ENCODE data around the gene IL17RD. TPM values are rescaled to one million over a fixed set of nuclear protein-coding genes. Genes with fewer than 3 reads are reported as not detected.
"Not testable (repeated sequence)": the region's sequence is repeated elsewhere in the genome, so short reads cannot be mapped to it uniquely, and the experiment has no call there.

The IL17RD gene
- total RNA-seq, 4 donors from 2014 or later: 2.9 to 5.9 (median 5.4) TPM

DNA sequence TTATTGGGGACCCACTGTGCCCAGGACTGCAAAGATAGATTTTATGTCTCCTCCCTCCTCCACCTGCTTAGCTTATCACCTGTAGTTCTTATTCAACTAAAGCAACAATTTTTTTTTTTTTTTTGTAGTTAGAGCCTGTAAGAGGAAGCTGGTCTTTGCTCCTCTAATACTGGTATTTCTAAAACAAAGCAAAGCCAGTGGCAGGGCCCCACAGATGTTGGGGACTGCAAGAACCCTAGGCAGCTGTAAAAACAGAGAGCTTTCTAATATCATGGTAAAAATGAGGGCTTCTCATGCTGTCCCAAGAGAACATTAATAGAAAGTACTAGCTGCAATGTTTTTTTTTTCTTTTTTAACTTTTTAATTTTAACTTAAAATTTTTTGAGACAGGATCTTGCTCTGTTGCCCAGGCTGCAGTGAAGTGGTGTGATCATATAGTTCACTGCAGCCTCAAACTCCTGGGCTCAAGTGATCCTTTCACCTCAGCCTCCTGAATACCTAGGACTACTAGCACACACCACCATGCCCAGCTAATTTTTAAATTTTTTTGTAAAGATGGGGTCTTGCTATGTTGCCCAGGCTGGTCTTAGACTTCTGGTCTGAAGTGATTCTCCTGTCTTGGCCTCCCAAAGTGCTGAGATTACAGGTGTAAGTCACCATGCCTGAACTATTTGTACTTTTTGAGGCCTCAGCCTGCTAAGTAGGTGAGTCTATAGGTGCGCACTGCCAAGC lies 77.6 kb downstream of the IL17RD start:
- no peak overlapping the region for H3K4me3 ChIP-seq (ENCODE audit: low read depth, poor library complexity, severe bottlenecking)
- DNase-seq (ENCODE audit: low spot score in 2 of 2): no peak
- 100% methylated on average over 1 of the region's 1 CpG for WGBS, 2 donors
- intact Hi-C loops (cut with DNase I; ENCODE audit: low total_unique reads): no loop called here
- TF ChIP-seq, protein P1, sequence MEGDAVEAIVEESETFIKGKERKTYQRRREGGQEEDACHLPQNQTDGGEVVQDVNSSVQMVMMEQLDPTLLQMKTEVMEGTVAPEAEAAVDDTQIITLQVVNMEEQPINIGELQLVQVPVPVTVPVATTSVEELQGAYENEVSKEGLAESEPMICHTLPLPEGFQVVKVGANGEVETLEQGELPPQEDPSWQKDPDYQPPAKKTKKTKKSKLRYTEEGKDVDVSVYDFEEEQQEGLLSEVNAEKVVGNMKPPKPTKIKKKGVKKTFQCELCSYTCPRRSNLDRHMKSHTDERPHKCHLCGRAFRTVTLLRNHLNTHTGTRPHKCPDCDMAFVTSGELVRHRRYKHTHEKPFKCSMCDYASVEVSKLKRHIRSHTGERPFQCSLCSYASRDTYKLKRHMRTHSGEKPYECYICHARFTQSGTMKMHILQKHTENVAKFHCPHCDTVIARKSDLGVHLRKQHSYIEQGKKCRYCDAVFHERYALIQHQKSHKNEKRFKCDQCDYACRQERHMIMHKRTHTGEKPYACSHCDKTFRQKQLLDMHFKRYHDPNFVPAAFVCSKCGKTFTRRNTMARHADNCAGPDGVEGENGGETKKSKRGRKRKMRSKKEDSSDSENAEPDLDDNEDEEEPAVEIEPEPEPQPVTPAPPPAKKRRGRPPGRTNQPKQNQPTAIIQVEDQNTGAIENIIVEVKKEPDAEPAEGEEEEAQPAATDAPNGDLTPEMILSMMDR (IDR thresholded peaks at IDR 0.05): no peak
- no peak for TF ChIP-seq POLR2A (IDR thresholded peaks at IDR 0.05)

DNA sequence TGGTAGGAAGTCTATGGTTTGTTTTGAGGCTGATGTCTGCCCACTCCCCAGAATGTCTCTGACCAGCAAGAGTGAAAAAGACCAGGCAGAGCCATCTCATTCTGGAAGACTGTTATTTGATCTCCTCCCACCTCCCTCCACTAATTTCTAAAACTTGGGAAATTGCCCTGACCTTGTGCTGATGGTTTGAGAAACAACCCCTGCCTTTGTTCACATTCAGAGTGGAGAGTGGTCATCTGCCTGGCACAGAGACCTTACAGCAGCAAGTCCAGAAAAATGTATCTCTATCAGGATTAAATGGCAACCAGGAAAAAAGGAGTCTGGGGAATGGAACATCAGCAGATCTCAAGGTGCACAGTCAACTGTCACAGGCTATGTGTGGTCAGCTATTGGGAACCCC lies 79.0 kb downstream of the IL17RD start:
- no peak for TF ChIP-seq POLR2A (IDR thresholded peaks at IDR 0.05)
- TF ChIP-seq, protein P1 (IDR thresholded peaks at IDR 0.05): no peak
- DNase-seq (ENCODE audit: low spot score in 2 of 2): no peak
- H3K4me3 ChIP-seq (ENCODE audit: low read depth, poor library complexity, severe bottlenecking): no peak overlapping the region
- intact Hi-C loops (cut with DNase I; ENCODE audit: low total_unique reads): no loop called here

GRCh38 chr3:57085211-57085610 lies 79.9 kb downstream of the IL17RD start:
- no peak overlapping the region for H3K4me3 ChIP-seq (ENCODE audit: low read depth, poor library complexity, severe bottlenecking)
- no peak for DNase-seq (ENCODE audit: low spot score in 2 of 2)
- TF ChIP-seq POLR2A (IDR thresholded peaks at IDR 0.05): no peak
- TF ChIP-seq, protein P1 (IDR thresholded peaks at IDR 0.05): no peak
- intact Hi-C loops (cut with DNase I; ENCODE audit: low total_unique reads): no loop called here
- 88 to 90% methylated on average over 4 of the region's 4 CpGs for WGBS, 2 donors

DNA sequence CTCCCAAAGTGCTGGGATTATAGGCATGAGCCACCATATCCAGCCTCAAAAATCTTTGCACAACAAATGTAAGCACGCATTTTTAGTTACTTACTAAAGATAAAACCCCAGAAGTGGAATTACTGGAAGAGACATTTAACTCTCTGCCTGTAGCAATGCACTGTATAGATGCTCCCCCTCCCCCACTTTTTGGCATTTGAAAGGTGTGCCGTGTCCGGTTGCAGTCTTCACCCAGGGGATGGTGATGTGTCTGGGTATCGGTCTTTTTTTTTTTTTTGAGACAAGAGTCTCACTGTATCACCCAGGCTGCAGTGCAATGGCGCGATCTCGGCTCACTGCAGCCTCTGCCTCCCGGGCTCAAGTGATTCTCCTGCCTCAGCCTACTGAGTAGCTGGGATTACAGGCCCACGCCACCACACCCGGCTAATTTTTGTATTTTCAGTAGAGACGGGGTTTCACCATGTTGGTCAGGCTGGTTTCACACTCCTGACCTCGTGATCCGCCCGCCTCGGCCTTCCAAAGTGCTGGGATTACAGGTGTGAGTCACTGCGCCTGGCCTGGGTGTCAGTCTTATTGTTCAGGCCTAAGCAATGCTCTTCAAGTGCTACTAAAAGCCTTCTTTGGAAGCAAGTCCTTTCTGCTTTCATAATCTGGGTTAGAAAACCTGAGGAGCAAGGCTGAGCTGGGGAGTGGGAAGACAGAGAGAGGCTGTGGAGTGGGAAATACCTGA lies 81.7 kb downstream of the IL17RD start:
- intact Hi-C loops (cut with DNase I; ENCODE audit: low total_unique reads): loop anchor here (2.0 kb wide), 1 partner anchor 91 kb away; no protein-coding TSS in a partner anchor
- not testable (repeated sequence) for H3K4me3 ChIP-seq (ENCODE audit: low read depth, poor library complexity, severe bottlenecking); DNase-seq (ENCODE audit: low spot score in 2 of 2)
- 92 to 95% methylated on average over 16 of the region's 16 CpGs for whole genome bisulfite sequencing, 2 donors

DNA sequence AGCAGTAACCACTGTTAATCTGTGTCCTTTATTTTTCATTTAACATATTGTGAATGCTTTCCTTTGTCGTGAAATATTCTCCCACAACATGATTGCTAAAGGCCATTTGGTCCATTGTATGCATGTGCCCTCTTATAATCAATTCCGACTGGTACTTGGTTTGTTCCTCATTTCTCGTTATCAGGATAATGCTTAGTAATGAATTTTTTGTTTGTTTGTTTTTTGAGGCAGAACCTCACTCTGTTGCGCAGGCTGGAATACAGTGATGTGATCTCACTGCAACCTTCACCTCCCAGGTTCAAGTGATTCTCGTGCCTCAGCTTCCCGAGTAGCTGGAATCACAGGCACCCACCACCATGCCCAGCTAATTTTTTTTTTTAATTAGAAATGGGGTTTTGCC lies 82.7 kb downstream of the IL17RD start:
- no peak for DNase-seq (ENCODE audit: low spot score in 2 of 2)
- TF ChIP-seq, protein P1 (IDR thresholded peaks at IDR 0.05): no peak
- TF ChIP-seq POLR2A (IDR thresholded peaks at IDR 0.05): no peak
- WGBS, 2 donors: 93 to 94% methylated on average over 6 of the region's 6 CpGs
- H3K4me3 ChIP-seq (ENCODE audit: low read depth, poor library complexity, severe bottlenecking): no peak overlapping the region
- intact Hi-C loops (cut with DNase I; ENCODE audit: low total_unique reads): loop anchor here (2.0 kb wide), 1 partner anchor 90 kb away; no protein-coding TSS in a partner anchor

GRCh38 chr3:57081173-57081572 lies 84.0 kb downstream of the IL17RD start:
- 76 to 88% methylated on average over 3 of the region's 3 CpGs for WGBS, 2 donors
- no peak overlapping the region for H3K4me3 ChIP-seq (ENCODE audit: low read depth, poor library complexity, severe bottlenecking)
- no peak for DNase-seq (ENCODE audit: low spot score in 2 of 2)
- intact Hi-C loops (cut with DNase I; ENCODE audit: low total_unique reads): no loop called here
- TF ChIP-seq POLR2A (IDR thresholded peaks at IDR 0.05): no peak
- TF ChIP-seq, protein P1 (IDR thresholded peaks at IDR 0.05): no peak
